Epithelial cell of proximal tubule (primary cell): Measurements from ENCODE around the gene FZD4. TPM values are rescaled to one million over a fixed set of nuclear protein-coding genes. Genes with fewer than 3 reads are reported as not detected.

Experiments
- DNase-seq: peaks from one replicate; pipeline ENCODE4 v3.0.0-alpha.2; 2011; ENCODE audit warnings: low read depth
- H3K4me3 ChIP-seq: 2 replicates; pipeline ENCODE4 v1.5.1; 2011; ENCODE audit warnings: low read depth, mild to moderate bottlenecking, low read length
- total RNA-seq: library from RNA; depleted of rRNA; stranded (reverse); fragments of >200 nt; gene quantifications from 2 replicates; pipeline ENCODE4 v1.2.3, GENCODE V29; 2015
- TF ChIP-seq, protein P1 (sequence below): conservative IDR thresholded peaks from 2 replicates; pipeline ENCODE4 v1.5.1; 2012; ENCODE audit warnings: low read depth, mild to moderate bottlenecking, low read length

FZD4 gene
- total RNA-seq, 1 donor from 2014 or later, result 4.7 TPM

- no peak for DNase-seq
- TF ChIP-seq, protein P1, sequence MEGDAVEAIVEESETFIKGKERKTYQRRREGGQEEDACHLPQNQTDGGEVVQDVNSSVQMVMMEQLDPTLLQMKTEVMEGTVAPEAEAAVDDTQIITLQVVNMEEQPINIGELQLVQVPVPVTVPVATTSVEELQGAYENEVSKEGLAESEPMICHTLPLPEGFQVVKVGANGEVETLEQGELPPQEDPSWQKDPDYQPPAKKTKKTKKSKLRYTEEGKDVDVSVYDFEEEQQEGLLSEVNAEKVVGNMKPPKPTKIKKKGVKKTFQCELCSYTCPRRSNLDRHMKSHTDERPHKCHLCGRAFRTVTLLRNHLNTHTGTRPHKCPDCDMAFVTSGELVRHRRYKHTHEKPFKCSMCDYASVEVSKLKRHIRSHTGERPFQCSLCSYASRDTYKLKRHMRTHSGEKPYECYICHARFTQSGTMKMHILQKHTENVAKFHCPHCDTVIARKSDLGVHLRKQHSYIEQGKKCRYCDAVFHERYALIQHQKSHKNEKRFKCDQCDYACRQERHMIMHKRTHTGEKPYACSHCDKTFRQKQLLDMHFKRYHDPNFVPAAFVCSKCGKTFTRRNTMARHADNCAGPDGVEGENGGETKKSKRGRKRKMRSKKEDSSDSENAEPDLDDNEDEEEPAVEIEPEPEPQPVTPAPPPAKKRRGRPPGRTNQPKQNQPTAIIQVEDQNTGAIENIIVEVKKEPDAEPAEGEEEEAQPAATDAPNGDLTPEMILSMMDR, result no peak
- H3K4me3 ChIP-seq, result no peak overlapping the region
Observed at GRCh38 chr11:86905252-86905651, 49.9 kb downstream of the FZD4 start.

DNA sequence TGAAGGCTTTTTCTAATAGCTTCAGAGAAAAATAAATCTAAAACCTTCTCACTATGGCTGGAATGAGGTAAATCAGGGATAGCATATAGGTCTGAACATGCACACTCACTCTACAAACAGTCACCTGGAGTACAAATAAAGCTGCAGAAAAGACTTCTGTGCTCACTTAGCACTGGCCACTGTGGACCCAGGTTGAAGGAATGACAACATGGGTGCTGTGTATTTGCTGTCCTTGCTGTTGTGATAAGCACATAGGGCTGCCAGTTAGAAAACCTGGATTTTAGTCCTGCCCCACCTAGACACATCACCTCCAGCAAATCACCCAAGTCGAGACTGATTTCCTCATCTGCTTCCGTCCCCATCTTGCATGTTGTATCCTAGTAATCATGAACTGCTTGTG is 51.2 kb downstream of the FZD4 start:
- TF ChIP-seq, protein P1, result no peak
- no peak for DNase-seq
- no peak overlapping the region for H3K4me3 ChIP-seq

DNA sequence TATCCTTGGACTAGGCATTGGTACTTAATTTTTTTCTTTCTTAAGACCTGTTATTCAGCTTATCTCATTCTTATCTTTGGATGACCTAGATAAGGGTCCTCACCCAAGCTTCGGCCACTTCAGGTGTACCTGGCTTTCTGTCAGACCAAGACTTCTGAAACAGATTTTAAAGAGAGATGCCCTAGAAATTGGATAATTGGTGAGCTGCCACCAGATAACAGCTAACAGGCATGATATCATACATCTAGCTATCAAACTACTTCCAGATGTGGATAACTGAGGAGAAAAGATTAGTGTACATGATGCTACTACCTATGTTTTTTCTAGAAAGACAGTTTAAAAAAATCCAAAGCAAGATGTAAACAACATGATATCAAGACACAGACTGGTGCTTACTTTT is 52.9 kb downstream of the FZD4 start:
- no peak for DNase-seq
- TF ChIP-seq, protein P1, result no peak
- H3K4me3 ChIP-seq, result no peak overlapping the region

DNA sequence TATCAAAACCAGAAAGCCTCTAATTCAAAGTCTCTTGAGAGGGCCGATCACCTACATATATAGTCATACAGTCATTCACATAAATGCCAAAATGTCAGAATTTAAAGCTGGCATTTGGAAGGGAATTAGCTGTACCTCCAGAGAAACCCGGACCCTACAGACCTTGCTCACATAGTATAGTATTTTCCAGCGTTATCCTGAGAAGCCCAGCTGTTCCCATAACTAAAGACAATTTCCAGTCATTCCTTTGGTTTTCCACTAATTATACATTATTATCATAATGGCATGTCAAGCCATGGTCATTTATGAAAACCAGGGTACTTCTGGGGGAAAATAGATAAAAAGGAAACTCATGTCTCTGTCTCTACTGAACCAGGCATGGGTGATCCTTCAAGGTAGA is 53.6 kb downstream of the FZD4 start:
- no peak for DNase-seq
- H3K4me3 ChIP-seq, result no peak overlapping the region
- TF ChIP-seq, protein P1, result no peak

GRCh38 chr11:86900162-86900561 is 55.0 kb downstream of the FZD4 start:
- no peak overlapping the region for H3K4me3 ChIP-seq
- TF ChIP-seq, protein P1, result no peak
- no peak for DNase-seq

DNA sequence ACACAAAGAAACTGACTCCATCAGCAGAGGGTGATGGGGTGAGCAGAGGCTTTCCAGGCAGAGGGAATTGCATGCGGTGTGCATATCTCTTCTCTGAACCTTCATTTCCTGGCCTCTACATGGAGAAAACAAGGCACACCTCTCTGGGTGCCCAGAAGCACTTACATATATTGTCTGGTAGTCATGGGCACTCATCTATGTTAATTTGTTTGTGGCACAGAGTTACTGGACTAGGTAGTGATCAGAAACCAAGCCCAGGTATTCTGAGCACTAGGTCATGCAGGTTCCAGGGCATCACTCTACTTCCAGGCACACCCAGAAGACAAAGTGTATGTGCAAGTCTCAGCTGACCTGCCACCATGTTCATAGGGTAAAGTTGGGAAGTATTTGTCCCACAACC is 56.5 kb downstream of the FZD4 start:
- TF ChIP-seq, protein P1, result no peak
- DNase-seq, result no peak
- no peak overlapping the region for H3K4me3 ChIP-seq

DNA sequence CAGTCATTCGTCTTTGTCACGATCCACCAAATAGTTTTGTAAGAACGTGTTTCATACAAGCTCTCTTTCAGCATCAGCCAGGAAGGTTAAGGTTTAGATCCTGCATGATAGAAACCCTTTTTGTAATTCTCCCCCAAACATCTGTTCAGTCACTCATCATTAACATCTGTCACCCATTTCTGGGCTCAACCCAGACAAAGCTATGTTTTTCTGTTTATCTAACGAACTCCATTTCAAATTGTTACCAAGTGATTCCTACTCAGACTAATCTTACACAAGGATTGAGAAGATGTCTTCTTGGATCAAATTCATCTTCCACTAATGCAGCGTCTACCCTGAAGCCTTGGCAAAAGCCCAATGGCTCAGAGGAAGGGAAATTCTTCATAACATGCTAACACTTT is 58.8 kb downstream of the FZD4 start:
- TF ChIP-seq, protein P1, result no peak
- DNase-seq, result no peak
- no peak overlapping the region for H3K4me3 ChIP-seq
